CD4-positive, alpha-beta T cell treated with Interleukin-1 beta for 1 hour (primary cell): Measurements from ENCODE around the gene ZER1.

Experiments
- DNase-seq, 2 donors: peaks; one replicate each; pipeline ENCODE4 v3.0.0-alpha.2; 2020 to 2022

ZER1 gene

DNA sequence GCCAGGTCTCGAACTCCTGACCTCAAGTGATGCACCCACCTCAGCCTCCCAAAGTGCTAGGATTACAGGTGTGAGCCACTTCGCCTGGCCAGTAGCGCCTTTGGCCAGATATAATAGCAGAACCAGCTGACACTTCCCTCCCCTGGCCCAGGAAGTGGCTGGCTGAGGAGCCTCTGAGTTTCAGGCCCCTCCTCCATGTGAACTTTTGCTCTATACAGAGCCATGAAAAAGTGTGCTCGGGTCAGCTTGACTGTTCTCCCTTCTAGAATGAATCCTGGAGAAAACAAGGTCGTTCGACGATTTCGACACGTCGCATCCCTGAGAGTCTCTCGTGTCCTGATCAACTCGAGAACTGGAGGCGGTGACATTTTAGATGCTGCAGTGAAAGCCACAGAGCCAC lies 39.2 kb downstream of the ZER1 start:
- no peak for DNase-seq

DNA sequence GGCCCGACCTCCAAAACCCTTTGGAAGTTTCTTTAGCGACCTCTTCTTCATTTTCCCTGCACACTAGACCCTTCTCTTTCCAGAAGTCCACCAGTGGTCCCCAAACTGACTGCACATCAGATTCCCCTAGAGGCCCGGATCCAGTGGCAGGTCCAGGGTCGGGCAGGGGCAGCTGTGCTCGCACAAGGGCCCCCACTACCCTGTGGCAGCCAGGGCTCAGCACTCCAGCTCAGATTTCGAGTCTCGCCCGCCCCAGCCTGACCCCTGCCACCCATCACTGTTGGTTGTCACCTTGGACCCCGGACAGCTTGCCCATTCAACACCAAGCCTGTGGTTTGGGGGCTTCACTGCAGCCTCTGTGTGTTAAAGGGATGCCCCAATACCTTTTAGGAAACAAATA lies 40.0 kb downstream of the ZER1 start:
- DNase-seq, result no peak

DNA sequence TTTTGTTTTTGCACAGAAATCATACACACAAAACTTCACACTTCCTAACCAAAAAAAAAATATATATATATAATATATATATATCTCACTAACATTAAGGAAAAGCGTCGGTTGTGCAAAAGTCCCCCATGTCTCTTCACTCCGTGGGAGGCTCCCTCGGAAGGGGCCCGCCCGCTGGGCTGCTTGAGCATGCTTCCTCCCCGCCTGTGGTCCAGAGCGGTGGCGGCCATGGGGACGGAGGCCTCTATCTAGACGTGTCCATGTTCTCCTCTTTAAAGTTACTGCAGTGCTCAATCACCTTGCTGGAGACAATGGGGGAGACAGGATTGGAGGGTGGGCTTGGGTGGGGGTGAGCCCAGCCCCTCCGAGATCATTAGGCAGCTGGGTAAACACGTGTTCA lies 40.6 kb downstream of the ZER1 start:
- DNase-seq, result no peak

DNA sequence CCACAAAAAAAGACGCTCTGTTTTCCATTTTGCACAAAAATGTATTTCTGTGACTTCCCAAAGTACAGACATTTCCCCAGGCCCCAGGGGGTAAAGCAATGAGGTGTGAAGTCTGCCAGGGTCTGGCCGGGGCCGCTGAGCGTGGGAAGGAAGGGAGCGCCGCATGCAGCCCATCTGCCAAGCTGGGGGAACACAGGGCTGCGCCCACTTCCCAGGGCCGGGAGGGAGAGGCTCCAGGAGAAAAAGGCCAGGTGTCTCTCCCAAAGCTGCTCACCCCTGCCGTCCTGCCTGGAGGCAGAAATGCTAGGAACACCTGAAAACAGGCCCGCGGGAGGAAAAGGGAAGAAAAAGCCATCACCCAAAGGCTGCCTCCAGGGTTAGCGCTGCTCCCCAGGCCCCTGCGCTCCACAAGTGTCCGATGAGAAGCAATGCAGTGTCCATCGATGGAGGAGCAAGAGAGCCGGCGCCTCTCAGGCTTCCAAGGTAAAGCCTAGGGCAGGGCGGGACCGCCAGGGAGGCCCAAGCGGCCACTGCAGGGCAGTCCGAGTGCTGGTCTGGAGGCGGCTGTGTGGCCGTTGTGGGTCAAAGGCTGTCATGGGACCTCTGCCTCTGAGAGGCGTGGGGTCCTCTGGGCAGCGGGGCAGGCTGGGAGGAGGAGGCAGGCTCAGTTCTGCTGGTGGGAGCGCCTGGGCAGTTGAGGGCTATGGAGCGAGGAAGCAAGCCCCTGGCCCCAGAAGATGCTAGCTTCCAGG lies 41.8 kb downstream of the ZER1 start:
- no peak for DNase-seq

DNA sequence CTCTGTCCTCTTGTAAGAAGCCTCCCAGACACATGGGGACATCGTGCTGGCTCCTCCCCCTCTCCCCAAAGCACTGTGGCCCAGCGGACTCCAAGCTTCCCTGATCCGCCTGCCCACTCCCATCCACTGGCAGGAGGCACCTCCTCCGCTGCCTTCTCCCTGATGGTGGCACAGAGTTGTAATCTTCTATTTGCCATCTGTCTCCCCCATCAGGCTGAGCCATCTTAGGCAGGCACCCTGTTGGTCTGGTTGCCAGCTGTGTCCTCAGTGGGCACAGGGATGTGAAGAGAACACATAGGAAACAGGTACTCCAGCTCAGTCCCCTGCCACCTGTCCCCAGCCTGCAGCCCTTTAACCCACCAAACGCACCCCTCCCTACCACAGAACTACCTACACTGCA lies 42.4 kb downstream of the ZER1 start:
- DNase-seq, result no peak

DNA sequence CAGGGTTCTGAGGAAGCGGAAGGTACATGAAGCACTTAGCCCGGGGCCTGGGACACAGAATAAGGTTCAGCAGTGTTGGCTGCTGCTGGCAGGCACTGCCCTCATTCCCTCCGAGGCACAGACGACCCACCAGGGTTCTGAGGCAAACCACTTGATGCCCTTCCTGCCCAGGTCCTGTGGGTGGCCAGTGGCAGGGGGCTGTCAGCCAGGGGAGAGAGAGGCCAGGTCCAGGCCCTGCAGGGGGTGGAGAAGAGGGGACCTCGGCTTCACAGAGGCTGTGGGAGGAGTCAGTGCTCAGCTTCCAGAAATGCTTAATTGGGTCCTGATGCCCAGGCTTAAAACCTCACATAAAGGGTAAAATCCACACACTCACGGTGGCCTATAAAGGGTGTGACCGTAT lies 43.4 kb downstream of the ZER1 start:
- DNase-seq, result no peak

DNA sequence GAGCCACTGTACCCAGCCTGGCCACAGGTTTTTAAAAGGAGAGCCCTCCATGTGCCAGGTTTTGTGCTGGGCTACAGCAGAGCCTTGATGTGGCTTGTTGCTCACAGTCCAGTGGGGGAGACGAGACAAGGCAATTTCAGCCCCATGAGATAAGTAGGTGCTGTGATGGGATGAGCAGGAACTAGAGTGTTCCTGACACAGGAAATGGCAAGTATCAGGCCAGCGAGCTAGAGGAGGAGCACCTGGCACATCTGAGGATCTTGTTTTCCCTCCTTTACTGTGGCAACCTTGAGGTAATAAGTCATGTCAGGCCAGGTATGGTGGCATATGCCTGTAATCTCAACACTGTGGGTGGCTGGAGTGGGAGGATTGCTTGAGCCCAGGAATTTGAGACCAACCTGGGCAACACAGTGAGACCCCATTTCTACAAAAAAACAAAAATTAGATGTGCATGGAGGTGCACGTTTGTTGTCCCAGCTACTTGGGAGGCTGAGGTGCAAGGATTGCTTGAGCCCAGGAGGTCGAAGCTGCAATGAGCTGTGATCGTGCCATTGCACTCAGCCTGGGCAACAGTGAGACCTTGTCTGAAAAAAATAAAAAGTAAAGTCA lies 44.0 kb downstream of the ZER1 start:
- no peak for DNase-seq

DNA sequence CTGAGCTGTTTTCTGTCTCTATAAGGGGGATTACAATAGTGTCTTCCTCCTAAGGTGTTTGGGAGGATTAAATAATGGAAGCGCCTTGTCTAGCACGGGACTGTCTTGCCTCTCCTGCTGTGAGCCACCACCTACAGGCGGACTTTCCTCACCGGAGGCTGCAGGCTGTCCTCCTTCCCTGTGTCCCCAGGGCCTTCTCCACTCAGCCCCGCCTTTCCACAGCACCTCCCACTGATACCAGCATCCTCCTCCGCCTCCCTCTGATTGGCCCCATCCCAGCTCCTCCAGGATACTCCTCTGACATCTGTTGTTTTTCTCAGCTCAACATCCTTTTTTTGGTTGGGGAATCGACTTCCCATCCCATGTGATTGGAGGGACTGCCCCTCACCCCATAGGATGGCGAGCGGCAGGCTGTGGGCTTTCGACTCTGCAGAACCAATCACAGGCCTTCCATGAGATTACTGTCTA lies 46.9 kb downstream of the ZER1 start:
- peak; percentile 28 to 49 for DNase-seq

DNA sequence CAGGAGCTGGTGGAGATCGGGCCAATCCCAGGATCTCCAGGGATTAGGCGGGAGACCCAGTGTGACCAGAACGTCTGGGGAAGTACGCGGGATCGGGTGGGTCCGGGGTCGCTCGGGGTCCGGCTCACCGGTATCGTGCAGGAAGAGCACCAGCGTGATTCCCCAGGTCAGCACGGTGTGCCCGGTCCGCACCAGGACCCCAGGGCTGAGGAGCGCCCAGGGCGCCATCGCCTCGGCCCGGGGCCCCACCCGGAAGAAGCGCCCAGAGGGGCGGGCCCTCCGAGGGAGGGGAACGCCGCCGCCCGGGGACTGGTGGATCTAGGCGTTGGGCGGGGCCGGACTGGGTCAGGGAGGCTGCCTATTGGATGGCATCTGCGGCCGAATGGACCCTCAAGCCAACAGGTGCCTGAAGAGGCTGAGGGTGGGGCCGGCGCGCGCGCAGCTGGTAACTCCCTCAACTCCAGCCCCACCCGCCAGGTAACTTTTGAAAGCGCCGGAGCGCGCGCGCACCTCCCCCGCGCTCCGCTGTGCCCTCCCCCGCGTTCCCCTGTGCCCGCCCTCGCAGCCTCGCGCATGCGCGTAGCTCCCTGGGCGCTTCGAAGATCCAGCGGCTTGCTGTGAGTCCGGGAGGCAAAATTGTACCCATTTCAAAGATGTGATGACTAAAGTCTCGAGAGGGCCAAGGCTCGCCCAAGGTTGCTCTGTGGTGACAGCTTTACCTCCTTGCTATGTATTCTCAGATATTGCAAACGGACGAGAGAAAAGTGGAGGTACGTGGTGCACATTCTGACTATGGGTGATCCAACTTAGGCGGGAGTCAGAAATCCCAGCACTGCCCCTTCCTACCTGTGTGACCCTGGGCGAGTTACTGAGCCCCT lies 47.6 kb downstream of the ZER1 start, which contains the start of gene ZDHHC12:
Gene ZDHHC12 (minus strand): TSS at position 262 of the 878 bp plus-strand sequence. CDS start 34 bp downstream, at position 228.
- peak; percentile 99 to 100 for DNase-seq

DNA sequence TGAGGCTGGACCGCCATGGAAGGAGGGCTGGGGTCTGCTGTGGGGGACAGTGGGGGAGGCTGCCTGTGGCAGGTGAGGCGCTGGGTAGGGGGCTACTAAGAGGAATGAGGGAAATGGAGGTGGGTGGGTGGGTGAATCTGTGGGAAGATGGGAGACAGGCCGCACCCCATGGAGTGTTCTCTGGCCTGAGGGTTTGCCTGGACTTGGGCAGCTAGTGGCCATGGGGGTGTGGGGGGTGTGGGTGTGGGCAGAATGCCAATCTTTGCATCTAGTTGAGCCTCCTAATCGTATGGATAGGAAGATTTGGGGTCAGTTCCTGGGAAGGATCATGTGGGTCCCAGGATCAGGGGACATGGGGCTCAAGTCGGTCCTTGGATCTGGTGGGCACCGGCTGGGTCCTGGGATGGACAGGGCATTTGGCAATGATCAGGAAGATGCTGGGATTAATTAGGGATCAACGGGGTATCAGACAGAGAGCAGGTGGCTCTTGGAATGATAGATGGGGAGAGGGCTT lies 48.3 kb downstream of the ZER1 start:
- DNase-seq, result no peak

DNA sequence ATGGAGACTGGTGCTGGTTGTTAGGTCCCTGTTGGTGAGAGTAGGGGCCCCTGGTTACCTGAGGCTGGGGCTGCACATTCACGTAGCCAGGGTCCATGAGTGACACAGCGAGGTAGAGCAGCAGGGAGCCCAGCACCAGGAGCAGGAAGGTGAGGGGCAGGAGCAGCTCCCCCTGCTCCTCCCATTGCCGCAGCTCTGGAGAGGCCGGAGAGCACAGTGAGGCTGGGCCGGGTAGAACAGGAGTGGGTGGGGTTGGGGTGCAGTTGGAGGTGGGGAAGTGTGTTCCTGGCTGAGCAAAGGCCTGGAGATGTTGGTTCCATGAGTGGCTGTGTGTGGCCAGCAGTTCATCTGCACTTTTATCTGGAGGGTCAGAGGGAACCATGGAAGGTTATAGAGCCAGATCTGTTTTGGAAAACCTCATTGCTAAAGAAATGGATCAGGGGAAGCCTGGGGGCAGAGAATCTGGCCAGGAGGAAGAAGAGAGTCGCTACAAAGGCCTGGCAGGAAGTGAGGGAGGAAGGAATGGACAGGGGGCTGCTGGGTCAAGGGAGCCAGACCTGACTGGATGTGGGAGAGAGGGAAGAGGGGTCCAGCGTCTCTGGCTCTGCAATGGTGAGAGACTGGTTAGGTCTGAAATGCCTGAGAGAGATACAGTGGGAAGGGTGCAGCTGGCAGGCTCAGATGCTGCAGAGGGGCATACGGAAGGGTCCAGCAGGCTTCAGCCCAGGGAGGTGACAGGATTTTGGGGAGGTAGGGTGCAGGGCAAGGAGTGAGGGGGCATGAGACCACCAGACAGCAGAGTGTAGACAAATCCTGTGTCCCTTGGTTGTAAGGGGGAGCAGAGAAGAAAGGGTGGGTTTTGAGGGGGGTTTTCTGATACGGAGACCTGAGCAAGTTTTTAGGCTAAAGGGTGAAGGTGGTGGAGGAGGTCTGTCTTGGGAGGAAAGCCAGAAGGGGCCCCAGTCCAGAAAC lies 49.1 kb downstream of the ZER1 start:
- DNase-seq, result no peak

DNA sequence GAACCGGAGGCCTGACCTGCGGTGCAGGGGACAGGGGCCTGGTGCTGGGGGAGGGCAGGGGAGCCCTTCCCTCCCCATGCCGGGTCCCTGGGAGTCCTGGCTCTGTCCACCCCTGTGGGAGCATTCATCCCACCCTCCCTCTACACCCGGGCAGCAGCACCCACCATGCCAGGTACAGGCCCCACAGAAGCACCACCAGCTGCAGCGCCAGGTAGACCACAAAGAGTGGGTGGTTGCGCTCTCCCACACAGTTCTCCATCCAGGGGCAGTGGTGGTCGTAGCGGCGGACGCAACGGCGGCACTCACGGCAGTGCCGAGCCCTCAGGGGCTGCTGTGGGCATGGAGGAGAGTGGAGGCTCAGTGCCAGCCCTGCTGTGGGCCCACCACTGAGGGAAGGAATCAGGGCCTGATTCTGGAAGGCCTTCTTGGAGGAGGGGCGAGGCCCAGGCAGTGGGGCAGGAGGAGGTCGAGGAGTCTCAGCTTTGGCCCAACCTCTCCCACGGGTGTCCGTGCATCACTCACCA lies 50.2 kb downstream of the ZER1 start:
- no peak for DNase-seq

DNA sequence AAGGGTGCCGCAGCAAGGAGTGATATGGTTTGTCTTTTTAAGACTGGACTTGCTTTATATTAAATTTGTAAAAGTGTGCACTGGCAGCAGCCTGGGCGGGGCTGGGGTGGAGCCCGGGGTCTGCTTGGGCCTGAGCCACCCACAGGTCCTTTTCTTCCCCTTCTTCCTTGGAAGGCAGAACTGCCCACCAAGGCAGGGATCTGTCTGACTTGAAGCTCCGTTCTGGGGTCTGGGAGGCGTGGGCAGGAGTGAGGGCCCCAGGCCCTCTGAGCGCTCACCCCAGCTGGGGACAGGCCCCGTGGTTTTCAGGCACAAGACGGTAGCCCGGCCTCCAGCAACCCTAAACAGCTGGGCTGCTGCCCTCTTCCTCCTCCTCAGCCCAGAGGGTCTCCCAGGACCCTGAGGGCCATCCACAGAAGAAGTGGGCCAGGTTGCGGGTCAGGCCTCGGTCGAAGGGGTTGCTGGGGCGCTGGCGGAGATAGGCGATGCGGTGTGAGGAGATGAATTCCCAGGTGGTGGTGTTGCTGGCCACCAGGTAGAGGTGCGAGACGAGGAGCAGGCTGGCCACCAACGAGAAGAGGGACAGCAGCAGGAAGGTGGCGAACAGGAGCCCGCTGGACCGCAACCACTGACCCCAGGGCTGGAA lies 50.8 kb downstream of the ZER1 start:
- no peak for DNase-seq

DNA sequence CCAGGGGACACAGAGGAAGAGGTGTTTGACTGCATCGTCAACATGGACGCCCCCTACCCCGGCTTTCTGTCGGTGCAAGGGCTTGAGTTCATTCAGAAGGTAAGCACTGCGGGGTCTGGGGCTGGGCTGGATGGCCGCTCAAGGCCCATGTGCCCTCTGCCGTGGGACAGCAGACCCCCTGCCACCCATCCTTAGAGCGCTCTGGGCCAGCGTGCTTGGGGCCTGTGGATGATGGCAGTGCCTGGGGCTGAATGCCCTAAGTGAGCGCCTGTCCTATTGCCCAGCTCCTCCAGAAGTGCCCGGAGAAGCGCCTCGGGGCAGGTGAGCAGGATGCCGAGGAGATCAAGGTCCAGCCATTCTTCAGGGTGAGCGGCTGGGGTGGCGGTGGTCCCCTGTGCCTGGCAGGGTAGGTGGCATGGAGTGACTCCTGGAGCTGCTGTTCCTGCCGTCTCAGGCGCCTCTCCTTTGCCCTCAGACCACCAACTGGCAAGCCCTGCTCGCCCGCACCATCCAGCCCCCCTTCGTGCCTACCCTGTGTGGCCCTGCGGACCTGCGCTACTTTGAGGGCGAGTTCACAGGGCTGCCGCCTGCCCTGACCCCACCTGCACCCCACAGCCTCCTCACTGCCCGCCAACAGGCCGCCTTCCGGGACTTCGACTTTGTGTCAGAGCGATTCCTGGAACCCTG lies 51.7 kb downstream of the ZER1 start:
- no peak for DNase-seq

DNA sequence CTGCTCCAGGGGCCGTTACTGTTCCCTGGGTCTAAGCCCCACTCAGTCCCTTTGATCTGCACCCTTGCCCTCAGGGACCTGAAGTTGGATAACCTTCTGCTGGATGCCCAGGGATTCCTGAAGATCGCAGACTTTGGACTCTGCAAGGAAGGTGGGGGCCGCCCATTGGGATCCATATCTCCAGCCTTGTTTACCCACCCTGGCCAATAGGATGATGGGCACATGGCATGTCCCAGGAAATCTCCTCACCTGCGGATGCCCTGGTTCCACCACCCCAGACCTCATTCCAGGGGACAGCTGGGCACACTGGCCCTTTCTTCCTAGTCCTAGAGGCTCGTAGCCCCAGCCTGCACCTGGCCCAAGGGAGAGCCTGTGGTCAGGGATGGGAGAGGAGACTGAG lies 53.3 kb downstream of the ZER1 start:
- DNase-seq, result no peak

DNA sequence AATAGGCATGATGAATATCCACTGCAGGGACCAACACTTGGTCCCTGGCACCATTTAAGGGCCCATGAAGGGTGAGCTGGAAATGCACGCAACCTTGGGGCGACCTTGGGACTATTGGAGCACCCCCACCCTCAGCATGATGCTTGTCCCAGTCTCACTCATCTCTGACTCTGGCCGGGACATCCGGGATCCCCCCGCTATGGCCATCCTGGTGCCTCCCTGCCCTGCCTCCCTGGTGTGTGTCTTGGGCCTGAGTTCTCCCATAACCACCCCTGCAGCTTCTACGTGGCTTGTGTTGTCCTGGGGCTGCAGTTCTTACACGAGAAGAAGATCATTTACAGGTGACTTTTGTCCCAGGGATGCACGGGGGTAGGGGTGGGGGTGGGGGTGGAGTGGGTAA lies 53.7 kb downstream of the ZER1 start:
- DNase-seq, result no peak

DNA sequence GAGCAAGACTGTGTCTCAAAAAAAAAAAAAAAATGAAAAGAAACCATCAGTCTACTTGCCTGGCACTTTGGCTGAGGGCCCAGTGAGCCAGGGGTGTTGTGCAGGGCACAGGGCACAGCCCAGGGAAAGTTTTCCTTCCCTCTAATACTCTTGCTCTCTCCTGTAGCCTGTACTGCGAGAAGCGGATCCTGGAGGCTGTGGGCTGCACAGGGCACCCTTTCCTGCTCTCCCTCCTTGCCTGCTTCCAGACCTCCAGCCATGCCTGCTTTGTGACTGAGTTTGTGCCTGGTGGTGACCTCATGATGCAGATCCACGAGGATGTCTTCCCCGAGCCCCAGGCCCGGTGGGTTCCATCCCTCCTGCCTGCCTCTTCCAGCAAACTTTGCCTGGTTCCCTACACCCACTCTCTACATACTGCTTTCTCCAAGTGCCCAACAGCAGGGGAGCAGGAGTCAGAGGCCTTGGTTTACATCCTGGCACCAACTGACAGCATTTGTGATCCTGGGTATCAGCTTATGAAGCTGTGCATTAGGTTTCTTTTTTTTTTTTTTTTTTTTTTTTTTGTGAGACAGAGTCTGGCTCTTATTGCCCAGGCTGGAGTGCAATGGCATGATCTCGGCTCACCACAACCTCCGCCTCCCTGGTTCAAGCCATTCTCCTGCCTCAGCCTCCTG lies 55.0 kb downstream of the ZER1 start:
- no peak for DNase-seq

DNA sequence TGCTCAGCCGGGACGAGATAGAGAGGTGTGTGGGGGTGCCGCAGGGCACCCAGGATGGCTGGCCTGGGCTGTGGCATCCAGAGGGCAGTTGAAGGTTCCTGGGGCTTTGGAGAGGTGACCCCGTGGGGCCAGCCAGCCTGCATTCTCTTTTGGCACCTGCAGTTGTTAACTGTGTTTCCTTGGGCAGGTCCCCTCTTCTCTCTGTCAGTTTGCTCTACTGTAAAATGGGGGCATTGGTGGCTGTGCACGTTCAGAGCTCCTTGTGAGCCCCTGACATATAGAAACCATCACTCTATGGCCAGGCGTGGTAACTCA lies 56.3 kb downstream of the ZER1 start:
- DNase-seq, result no peak

DNA sequence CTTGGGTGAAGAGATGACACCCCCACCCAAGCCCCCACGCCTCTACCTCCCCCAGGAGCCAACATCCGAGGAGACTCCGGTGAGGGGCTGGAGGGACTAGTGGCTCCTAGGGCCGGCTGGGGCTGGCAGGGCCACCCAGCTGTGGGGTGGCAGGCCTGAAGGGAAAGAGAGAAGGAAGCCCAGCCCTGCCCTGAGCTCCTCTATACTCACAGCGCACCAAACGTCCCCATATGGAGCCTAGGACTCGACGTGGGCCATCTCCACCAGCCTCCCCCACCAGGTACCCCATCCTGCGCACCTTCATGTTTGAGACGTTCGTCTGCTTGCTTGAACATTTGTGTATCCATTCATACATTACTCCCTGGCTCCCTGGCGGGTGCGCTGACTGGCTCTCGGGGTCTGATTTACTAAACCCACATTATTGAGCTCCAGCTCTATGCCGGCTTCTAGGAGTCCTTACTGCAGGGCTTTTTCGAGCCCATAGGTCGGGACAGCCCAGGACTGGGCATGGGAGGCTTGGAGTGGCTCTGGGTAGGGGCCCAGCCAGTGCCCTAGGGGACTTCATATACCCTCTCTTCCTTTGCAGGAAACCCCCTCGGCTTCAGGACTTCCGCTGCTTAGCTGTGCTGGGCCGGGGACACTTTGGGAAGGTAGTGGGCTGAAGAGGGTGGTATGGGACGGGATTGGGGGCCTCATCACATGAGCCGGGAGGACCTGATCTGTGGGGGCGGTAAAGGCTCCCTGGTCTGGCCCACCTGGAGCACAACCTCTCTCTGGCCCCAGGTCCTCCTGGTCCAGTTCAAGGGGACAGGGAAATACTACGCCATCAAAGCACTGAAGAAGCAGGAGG lies 56.9 kb downstream of the ZER1 start:
- DNase-seq, result no peak
